Measurements from ENCODE around the gene CHST13. TPM values are rescaled to one million over a fixed set of nuclear protein-coding genes. Genes with fewer than 3 reads are reported as not detected.

Gene CHST13
- total RNA-seq, 1 experiment from 2014 or later: 0.52 TPM

- intact Hi-C loops (cut with micrococcal nuclease; ENCODE audit: unreplicated experiment): no loop called here
- no peak for TF ChIP-seq EZH2 (IDR thresholded peaks at IDR 0.05; ENCODE audit: low read depth)
- no peak for TF ChIP-seq CTCF (conservative IDR thresholded peaks at IDR 0.05)
- Histone ChIP-seq H3K4me1 (replicated peaks; ENCODE audit: insufficient read depth) (no peaks in the 10 kb centered on the region), H3F3A (ENCODE audit: insufficient read depth, low read depth) (no peaks in the 10 kb centered on the region), H3K27me3 (ENCODE audit: insufficient read depth, low read depth) (peaks cover 4% of the 10 kb centered on the region; the same call in 1 of the 2 replicates), H3K27ac (no peak overlapping the region), H3K4me3 (no peak overlapping the region), H2AFZ (no peak overlapping the region), H3K4me2 (no peak overlapping the region), H3K9me2 (ENCODE audit: insufficient read depth) (no peaks in the 10 kb centered on the region), H4K20me1 (ENCODE audit: insufficient read depth) (no peaks in the 10 kb centered on the region), H3K9me3 (ENCODE audit: insufficient read depth, low read depth) (no peaks in the 10 kb centered on the region), H3K79me2 (ENCODE audit: low read depth) (no peaks in the 10 kb centered on the region), H3K36me3 (ENCODE audit: low read depth) (no peaks in the 10 kb centered on the region)
- POLR2A ChIA-PET (ENCODE audit: unreplicated experiment): no interaction called here
- no peak for DNase-seq
- BruUV-seq (replicated peaks): no TSS peak
- CTCF ChIA-PET: no interaction called here
These were observed 28.2 kb upstream of the CHST13 start for GRCh38 chr3:126495786-126496185.

GRCh38 chr3:126496894-126497850 is 26.8 kb upstream of the CHST13 start:
- ChIA-PET CTCF (no interaction called here), POLR2A (ENCODE audit: unreplicated experiment) (no interaction called here)
- no TSS peak for BruUV-seq (replicated peaks)
- H3K27me3 ChIP-seq (ENCODE audit: insufficient read depth, low read depth): peaks cover under 1% of the 10 kb centered on the region; the same call in 1 of the 2 replicates
- no peak overlapping the region for H3K4me3 ChIP-seq
- no peaks in the 10 kb centered on the region for H4K20me1 ChIP-seq (ENCODE audit: insufficient read depth)
- H2AFZ ChIP-seq: no peak overlapping the region
- intact Hi-C loops (cut with micrococcal nuclease; ENCODE audit: unreplicated experiment): no loop called here
- no peaks in the 10 kb centered on the region for H3K79me2 ChIP-seq (ENCODE audit: low read depth)
- no peaks in the 10 kb centered on the region for H3K9me2 ChIP-seq (ENCODE audit: insufficient read depth)
- no peaks in the 10 kb centered on the region for H3K36me3 ChIP-seq (ENCODE audit: low read depth)
- no peak for DNase-seq
- TF ChIP-seq EZH2 (IDR thresholded peaks at IDR 0.05; ENCODE audit: low read depth) (no peak), CTCF (conservative IDR thresholded peaks at IDR 0.05) (no peak)
- H3K4me2 ChIP-seq: no peak overlapping the region
- H3F3A ChIP-seq (ENCODE audit: insufficient read depth, low read depth): peaks cover 3% of the 10 kb centered on the region; the same call in 1 of the 2 replicates
- H3K9me3 ChIP-seq (ENCODE audit: insufficient read depth, low read depth): no peaks in the 10 kb centered on the region
- no peak overlapping the region for H3K27ac ChIP-seq
- H3K4me1 ChIP-seq (replicated peaks; ENCODE audit: insufficient read depth): no peaks in the 10 kb centered on the region

GRCh38 chr3:126497956-126498355 is 26.0 kb upstream of the CHST13 start:
- H2AFZ ChIP-seq: no peak overlapping the region
- intact Hi-C loops (cut with micrococcal nuclease; ENCODE audit: unreplicated experiment): no loop called here
- BruUV-seq (replicated peaks): no TSS peak
- DNase-seq: no peak
- no peak overlapping the region for H3K27ac ChIP-seq
- no peaks in the 10 kb centered on the region; the same call in 1 of the 2 replicates for H3K9me3 ChIP-seq (ENCODE audit: insufficient read depth, low read depth)
- H3K36me3 ChIP-seq (ENCODE audit: low read depth): no peaks in the 10 kb centered on the region
- H3K27me3 ChIP-seq (ENCODE audit: insufficient read depth, low read depth): no peaks in the 10 kb centered on the region
- H3K79me2 ChIP-seq (ENCODE audit: low read depth): no peaks in the 10 kb centered on the region
- no peak overlapping the region for H3K4me3 ChIP-seq
- ChIA-PET CTCF (no interaction called here), POLR2A (ENCODE audit: unreplicated experiment) (no interaction called here)
- H3K4me1 ChIP-seq (replicated peaks; ENCODE audit: insufficient read depth): no peaks in the 10 kb centered on the region
- peaks cover 11% of the 10 kb centered on the region; the same call in 1 of the 2 replicates for H3F3A ChIP-seq (ENCODE audit: insufficient read depth, low read depth)
- TF ChIP-seq CTCF (conservative IDR thresholded peaks at IDR 0.05): no peak
- no peak for TF ChIP-seq EZH2 (IDR thresholded peaks at IDR 0.05; ENCODE audit: low read depth)
- no peaks in the 10 kb centered on the region for H4K20me1 ChIP-seq (ENCODE audit: insufficient read depth)
- H3K4me2 ChIP-seq: no peak overlapping the region
- H3K9me2 ChIP-seq (ENCODE audit: insufficient read depth): no peaks in the 10 kb centered on the region

Measured in PC-9 (cell line).